ENCODE data around the gene FAM117A. TPM values are rescaled to one million over a fixed set of nuclear protein-coding genes. Genes with fewer than 3 reads are reported as not detected.

The FAM117A gene
- total and polyA plus RNA-seq, 10 of the 15 experiments (the other 5 are each of a cell fraction or from before 2014, with no cell fraction given): 2.1 to 29.6 (median 20.0) TPM

- H3K9me3 ChIP-seq (replicated peaks; ENCODE audit: control insufficient read depth, insufficient read depth, low read length): no peaks in the 10 kb centered on the region
- H3K27ac ChIP-seq (ENCODE audit: control insufficient read depth, insufficient read depth): peak overlapping the region; percentile 65
- ChIA-PET POLR2A (interaction anchor here (0.5 to 5.4 kb wide), 11 partner anchors 8 to 80 kb away, joined by 3 to 32 read pairs (median 4); partner anchors contain the start of genes FAM117A, KAT7 and SLC35B1), RAD21 (ENCODE audit: unreplicated experiment) (interaction anchor here (1.2 to 4.4 kb wide), 8 partner anchors 7 to 172 kb away, joined by 3 to 37 read pairs (median 5); partner anchors contain the start of gene FAM117A), CTCF (interaction anchor here (0.6 to 7.1 kb wide), 9 partner anchors 7 to 70 kb away, joined by 3 to 46 read pairs (median 3); partner anchors contain the start of genes KAT7, SLC35B1 and SPOP), SMC1A (ENCODE audit: uncharacterized antibody, unreplicated experiment) (interaction anchor here (0.6 to 6.0 kb wide), 12 partner anchors 8 to 46 kb away, joined by 3 to 86 read pairs (median 6); partner anchors contain the start of genes FAM117A, KAT7 and SLC35B1)
- FAIRE-seq: no peak
- H3K4me1 ChIP-seq (ENCODE audit: control insufficient read depth, insufficient read depth, low read length): peaks cover 61% of the 10 kb centered on the region
- BruUV-seq (replicated peaks): no TSS peak
- intact Hi-C loops (cut with micrococcal nuclease; ENCODE audit: unreplicated experiment) (no loop called here), in situ Hi-C loops (cut with MboI) (no loop called here)
- H3K79me2 ChIP-seq (ENCODE audit: control insufficient read depth, insufficient read depth, low read length): peaks cover 39% of the 10 kb centered on the region
- H3K9ac ChIP-seq (ENCODE audit: control insufficient read depth, insufficient read depth, low read length): no peak overlapping the region
- ATAC-seq: no peak
- no peak overlapping the region for H2AFZ ChIP-seq (ENCODE audit: control insufficient read depth, low read depth, low read length)
- no peaks in the 10 kb centered on the region for H4K20me1 ChIP-seq (ENCODE audit: control insufficient read depth, insufficient read depth)
- no peaks in the 10 kb centered on the region for H3K27me3 ChIP-seq (replicated peaks in 1 of 2; ENCODE audit: control insufficient read depth in 2 of 2, insufficient read depth in 2 of 2, low read length in 1 of 2)
- H3K4me3 ChIP-seq: peak overlapping the region; percentile 43
- 0% methylated on average over 1 of the region's 1 CpG for WGBS (ENCODE audit: insufficient coverage, insufficient replicate concordance, low lambda C conversion rate, missing lambda C conversion rate)
- H3K4me2 ChIP-seq (ENCODE audit: control insufficient read depth, insufficient read depth): peak overlapping the region; percentile 81
- DNase-seq (ENCODE audit: low read depth, low spot score): no peak
- H3K36me3 ChIP-seq (ENCODE audit: control insufficient read depth in 2 of 2, insufficient read depth in 2 of 2, low read length in 1 of 2): no peaks in the 10 kb centered on the region; a peak in 1 of 4 replicates
- no peak for TF ChIP-seq ZNF217 (IDR thresholded peaks at IDR 0.05)
- TF ChIP-seq IRF5 (IDR thresholded peaks at IDR 0.05; ENCODE audit: borderline replicate concordance): no peak
- no peak for TF ChIP-seq ZBTB11 (CRISPR knock-in tag; IDR thresholded peaks at IDR 0.05)
- no peak for TF ChIP-seq POLR2AphosphoS2 (IDR thresholded peaks at IDR 0.05; ENCODE audit: low read depth, low read length)
- no peak for TF ChIP-seq ELK1 (IDR thresholded peaks at IDR 0.05; ENCODE audit: low read depth, low read length)
- no peak for TF ChIP-seq CEBPZ (IDR thresholded peaks at IDR 0.05; ENCODE audit: low read depth, low read length)
- TF ChIP-seq EP300 (IDR thresholded peaks at IDR 0.05; ENCODE audit: borderline replicate concordance in 1 of 2, control insufficient read depth in 1 of 2, low read depth in 2 of 2, low read length in 2 of 2): no peak
- no peak for TF ChIP-seq MYC (IDR thresholded peaks at IDR 0.05; ENCODE audit: insufficient read depth, insufficient read length, insufficient replicate concordance, low read length, severe bottlenecking)
- no peak for TF ChIP-seq HDAC6 (IDR thresholded peaks at IDR 0.05; ENCODE audit: unreplicated experiment)
- no peak for TF ChIP-seq USF1 (IDR thresholded peaks at IDR 0.05; ENCODE audit: borderline replicate concordance, extremely low read length, insufficient read depth, low read depth, low read length)
- no peak for TF ChIP-seq LARP7 (IDR thresholded peaks at IDR 0.05)
These were observed 21.7 kb downstream of the FAM117A start for GRCh38 chr17:49742166-49742638.

Data from GM12878 (cell line).